WTC11 (cell line): ENCODE measurements around the gene TRIM29. TPM values are rescaled to one million over a fixed set of nuclear protein-coding genes. Genes with fewer than 3 reads are reported as not detected.

Source experiments
- ATAC-seq: fragments of 200-7000 bp; cut with Tn5 transposase; 2 replicates; pipeline ENCODE4 v1.10.0; 2021; ENCODE audit warnings: mild to moderate bottlenecking, moderate library complexity
- CTCF ChIA-PET: fragments of 300-600 bp; sonication (Branson Sonifier 250); formaldehyde crosslinking; loops from one replicate; lab custom pipeline; 2021; ENCODE audit warnings: antibody characterized with exemption; lab: Charles Lee
- POLR2A ChIA-PET: fragments of 350-600 bp; sonication (Branson Sonifier 250); formaldehyde crosslinking; loops from one replicate; lab custom pipeline; 2021; ENCODE audit warnings: antibody characterized with exemption; lab: Charles Lee
- DNase-seq: peaks from one replicate; pipeline ENCODE4 v3.0.0; 2021; ENCODE audit warnings: low spot score
- H3K27ac Mint-ChIP-seq: 2 replicates; pipeline ENCODE4 v1.8.0; 2021; ENCODE audit warnings: mixed read lengths
- H3K27me3 Mint-ChIP-seq: 2 replicates; pipeline ENCODE4 v1.8.0; 2021; ENCODE audit warnings: low read depth, mild to moderate bottlenecking, moderate library complexity, mixed read lengths
- H3K36me3 Mint-ChIP-seq: 2 replicates; pipeline ENCODE4 v1.8.0; 2021; ENCODE audit warnings: mixed read lengths
- H3K4me1 Mint-ChIP-seq: 2 replicates; pipeline ENCODE4 v1.8.0; 2022; ENCODE audit warnings: mixed read lengths
- H3K4me3 Mint-ChIP-seq: 2 replicates; pipeline ENCODE4 v1.8.0; 2021; ENCODE audit warnings: mild to moderate bottlenecking, moderate library complexity, mixed read lengths
- H3K9me3 Mint-ChIP-seq: 2 replicates; pipeline ENCODE4 v1.8.0; 2021; ENCODE audit warnings: mixed read lengths
- E2F1 ChIP-seq: sonication (generic); formaldehyde crosslinking; IDR thresholded peaks from 2 replicates; pipeline ENCODE4 v1.8.0; 2022; ENCODE audit warnings: mild to moderate bottlenecking, missing genetic modification reagents
- E2F4 ChIP-seq: sonication (generic); formaldehyde crosslinking; IDR thresholded peaks from 2 replicates; pipeline ENCODE4 v1.8.1; 2022; ENCODE audit warnings: low read depth, mild to moderate bottlenecking, moderate library complexity, missing genetic modification reagents, borderline replicate concordance
- ETV6 ChIP-seq: sonication (generic); formaldehyde crosslinking; IDR thresholded peaks from 2 replicates; pipeline ENCODE4 v1.8.1; 2022; ENCODE audit warnings: mild to moderate bottlenecking, missing genetic modification reagents
- GABPB1 ChIP-seq: sonication (generic); formaldehyde crosslinking; IDR thresholded peaks from 2 replicates; pipeline ENCODE4 v1.8.1; 2023; ENCODE audit warnings: mild to moderate bottlenecking, missing genetic modification reagents
- GTF2I ChIP-seq: fragments of 250-450 bp; sonication (Bioruptor Pico); conservative IDR thresholded peaks from 2 replicates; pipeline ENCODE4 v1.4.0; 2021; ENCODE audit warnings: mild to moderate bottlenecking
- IRF1 ChIP-seq: sonication (generic); formaldehyde crosslinking; IDR thresholded peaks from 2 replicates; pipeline ENCODE4 v1.8.0; 2023; ENCODE audit warnings: missing genetic modification reagents
- NR2C2 ChIP-seq: sonication (generic); formaldehyde crosslinking; IDR thresholded peaks from 2 replicates; pipeline ENCODE4 v1.8.0; 2022; ENCODE audit warnings: mild to moderate bottlenecking, missing genetic modification reagents
- RELA ChIP-seq: sonication (generic); formaldehyde crosslinking; IDR thresholded peaks from 2 replicates; pipeline ENCODE4 v1.8.1; 2022; ENCODE audit warnings: missing genetic modification reagents, mild to moderate bottlenecking, borderline replicate concordance
- TEAD1 ChIP-seq: sonication (generic); formaldehyde crosslinking; IDR thresholded peaks from 2 replicates; pipeline ENCODE4 v1.8.0; 2022; ENCODE audit warnings: mild to moderate bottlenecking, missing genetic modification reagents
- USF2 ChIP-seq: sonication (generic); formaldehyde crosslinking; IDR thresholded peaks from 2 replicates; pipeline ENCODE4 v1.8.1; 2023; ENCODE audit warnings: mild to moderate bottlenecking, missing genetic modification reagents, moderate library complexity
- ZNF317 ChIP-seq: sonication (generic); formaldehyde crosslinking; IDR thresholded peaks from 2 replicates; pipeline ENCODE4 v1.8.1; 2023; ENCODE audit warnings: low read depth, mild to moderate bottlenecking, moderate library complexity, missing genetic modification reagents, borderline replicate concordance
- ZNF425 ChIP-seq: fragments of 250-450 bp; sonication (Bioruptor Pico); conservative IDR thresholded peaks from 2 replicates; pipeline ENCODE4 v1.9.0; 2021; ENCODE audit warnings: mild to moderate bottlenecking
- ZNF532 ChIP-seq: fragments of 250-450 bp; sonication (Bioruptor Pico); IDR thresholded peaks from 2 replicates; pipeline ENCODE4 v1.9.0; 2021; ENCODE audit warnings: mild to moderate bottlenecking, borderline replicate concordance
- ZNF671 ChIP-seq: fragments of 250-450 bp; sonication (Bioruptor Pico); IDR thresholded peaks from 2 replicates; pipeline ENCODE4 v1.8.0; 2021; ENCODE audit warnings: mild to moderate bottlenecking
- ZSCAN18 ChIP-seq: fragments of 250-450 bp; sonication (Bioruptor Pico); IDR thresholded peaks from 2 replicates; pipeline ENCODE4 v2.1.2; 2022; ENCODE audit warnings: mild to moderate bottlenecking, moderate library complexity
- total RNA-seq: library from RNA; stranded (reverse); gene quantifications from 3 replicates; pipeline ENCODE4 v1.2.3, GENCODE V29; 2021
- TF ChIP-seq, protein P1 (sequence below): sonication (generic); formaldehyde crosslinking; IDR thresholded peaks from 2 replicates; pipeline ENCODE4 v1.8.1; 2022; ENCODE audit warnings: mild to moderate bottlenecking, moderate library complexity, missing genetic modification reagents
- TF ChIP-seq, protein P2 (sequence below): sonication (generic); formaldehyde crosslinking; IDR thresholded peaks from 2 replicates; pipeline ENCODE4 v1.8.0; 2022; ENCODE audit warnings: missing genetic modification reagents
- TF ChIP-seq, protein P3 (sequence below): sonication (generic); formaldehyde crosslinking; IDR thresholded peaks from 2 replicates; pipeline ENCODE4 v1.8.1; 2022; ENCODE audit warnings: missing genetic modification reagents, borderline replicate concordance

The TRIM29 gene
- total RNA-seq, 1 experiment from 2014 or later: 0.11 TPM

- Mint-ChIP-seq H3K4me1 (peaks cover 24% of the 10 kb centered on the region), H3K9me3 (no peaks in the 10 kb centered on the region), H3K36me3 (no peaks in the 10 kb centered on the region), H3K4me3 (no peak overlapping the region), H3K27ac (no peak overlapping the region), H3K27me3 (peaks cover 6% of the 10 kb centered on the region)
- ATAC-seq (no peak), DNase-seq (no peak)
- ChIA-PET POLR2A (no interaction called here), CTCF (interaction anchor here (1.1 to 1.9 kb wide), 4 partner anchors 8 to 53 kb away, joined by 3 to 10 read pairs (median 4); no protein-coding TSS in a partner anchor)
- no peak for TF ChIP-seq ETV6 (CRISPR knock-in tag)
- TF ChIP-seq USF2 (CRISPR knock-in tag): no peak
- TF ChIP-seq, protein P1, sequence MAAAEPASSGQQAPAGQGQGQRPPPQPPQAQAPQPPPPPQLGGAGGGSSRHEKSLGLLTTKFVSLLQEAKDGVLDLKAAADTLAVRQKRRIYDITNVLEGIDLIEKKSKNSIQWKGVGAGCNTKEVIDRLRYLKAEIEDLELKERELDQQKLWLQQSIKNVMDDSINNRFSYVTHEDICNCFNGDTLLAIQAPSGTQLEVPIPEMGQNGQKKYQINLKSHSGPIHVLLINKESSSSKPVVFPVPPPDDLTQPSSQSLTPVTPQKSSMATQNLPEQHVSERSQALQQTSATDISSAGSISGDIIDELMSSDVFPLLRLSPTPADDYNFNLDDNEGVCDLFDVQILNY (CRISPR knock-in tag): no peak
- TF ChIP-seq RELA (CRISPR knock-in tag): no peak
- TF ChIP-seq NR2C2 (CRISPR knock-in tag): no peak
- no peak for TF ChIP-seq ZNF671 (CRISPR knock-in tag)
- TF ChIP-seq ZNF317 (CRISPR knock-in tag): no peak
- TF ChIP-seq GABPB1 (CRISPR knock-in tag): no peak
- TF ChIP-seq GTF2I (CRISPR knock-in tag): no peak
- TF ChIP-seq E2F4: no peak
- TF ChIP-seq ZNF425 (CRISPR knock-in tag): no peak
- TF ChIP-seq, protein P2, sequence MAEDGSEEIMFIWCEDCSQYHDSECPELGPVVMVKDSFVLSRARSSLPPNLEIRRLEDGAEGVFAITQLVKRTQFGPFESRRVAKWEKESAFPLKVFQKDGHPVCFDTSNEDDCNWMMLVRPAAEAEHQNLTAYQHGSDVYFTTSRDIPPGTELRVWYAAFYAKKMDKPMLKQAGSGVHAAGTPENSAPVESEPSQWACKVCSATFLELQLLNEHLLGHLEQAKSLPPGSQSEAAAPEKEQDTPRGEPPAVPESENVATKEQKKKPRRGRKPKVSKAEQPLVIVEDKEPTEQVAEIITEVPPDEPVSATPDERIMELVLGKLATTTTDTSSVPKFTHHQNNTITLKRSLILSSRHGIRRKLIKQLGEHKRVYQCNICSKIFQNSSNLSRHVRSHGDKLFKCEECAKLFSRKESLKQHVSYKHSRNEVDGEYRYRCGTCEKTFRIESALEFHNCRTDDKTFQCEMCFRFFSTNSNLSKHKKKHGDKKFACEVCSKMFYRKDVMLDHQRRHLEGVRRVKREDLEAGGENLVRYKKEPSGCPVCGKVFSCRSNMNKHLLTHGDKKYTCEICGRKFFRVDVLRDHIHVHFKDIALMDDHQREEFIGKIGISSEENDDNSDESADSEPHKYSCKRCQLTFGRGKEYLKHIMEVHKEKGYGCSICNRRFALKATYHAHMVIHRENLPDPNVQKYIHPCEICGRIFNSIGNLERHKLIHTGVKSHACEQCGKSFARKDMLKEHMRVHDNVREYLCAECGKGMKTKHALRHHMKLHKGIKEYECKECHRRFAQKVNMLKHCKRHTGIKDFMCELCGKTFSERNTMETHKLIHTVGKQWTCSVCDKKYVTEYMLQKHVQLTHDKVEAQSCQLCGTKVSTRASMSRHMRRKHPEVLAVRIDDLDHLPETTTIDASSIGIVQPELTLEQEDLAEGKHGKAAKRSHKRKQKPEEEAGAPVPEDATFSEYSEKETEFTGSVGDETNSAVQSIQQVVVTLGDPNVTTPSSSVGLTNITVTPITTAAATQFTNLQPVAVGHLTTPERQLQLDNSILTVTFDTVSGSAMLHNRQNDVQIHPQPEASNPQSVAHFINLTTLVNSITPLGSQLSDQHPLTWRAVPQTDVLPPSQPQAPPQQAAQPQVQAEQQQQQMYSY (CRISPR knock-in tag): no peak
- no peak for TF ChIP-seq ZNF532 (CRISPR knock-in tag)
- no peak for TF ChIP-seq IRF1 (CRISPR knock-in tag)
- TF ChIP-seq ZSCAN18 (CRISPR knock-in tag): no peak
- TF ChIP-seq E2F1 (CRISPR knock-in tag): no peak
- TF ChIP-seq TEAD1 (CRISPR knock-in tag): no peak
- TF ChIP-seq, protein P3, sequence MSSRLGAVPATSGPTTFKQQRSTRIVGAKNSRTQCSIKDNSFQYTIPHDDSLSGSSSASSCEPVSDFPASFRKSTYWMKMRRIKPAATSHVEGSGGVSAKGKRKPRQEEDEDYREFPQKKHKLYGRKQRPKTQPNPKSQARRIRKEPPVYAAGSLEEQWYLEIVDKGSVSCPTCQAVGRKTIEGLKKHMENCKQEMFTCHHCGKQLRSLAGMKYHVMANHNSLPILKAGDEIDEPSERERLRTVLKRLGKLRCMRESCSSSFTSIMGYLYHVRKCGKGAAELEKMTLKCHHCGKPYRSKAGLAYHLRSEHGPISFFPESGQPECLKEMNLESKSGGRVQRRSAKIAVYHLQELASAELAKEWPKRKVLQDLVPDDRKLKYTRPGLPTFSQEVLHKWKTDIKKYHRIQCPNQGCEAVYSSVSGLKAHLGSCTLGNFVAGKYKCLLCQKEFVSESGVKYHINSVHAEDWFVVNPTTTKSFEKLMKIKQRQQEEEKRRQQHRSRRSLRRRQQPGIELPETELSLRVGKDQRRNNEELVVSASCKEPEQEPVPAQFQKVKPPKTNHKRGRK (CRISPR knock-in tag): no peak
Measured at GRCh38 chr11:120065876-120066275, 72.0 kb downstream of the TRIM29 start.
